ENCODE results near the gene IVD.
"Not testable (repeated sequence)": the region's sequence is repeated elsewhere in the genome, so short reads cannot be mapped to it uniquely, and the experiment has no call there.

Gene IVD

GRCh38 chr15:40450047-40450446 lies 44.5 kb downstream of the IVD start:
- Histone ChIP-seq H3K27ac (no peak overlapping the region), H3K4me3 (ENCODE audit: low read depth, low read length) (no peak overlapping the region), H3K27me3 (ENCODE audit: insufficient read depth, low read depth, severe bottlenecking) (no peaks in the 10 kb centered on the region), H3K9me3 (ENCODE audit: severe bottlenecking) (no peaks in the 10 kb centered on the region), H3K36me3 (no peaks in the 10 kb centered on the region)
- no peak for DNase-seq
- TF ChIP-seq CTCF (IDR thresholded peaks at IDR 0.05; ENCODE audit: low read depth, low read length) = no peak

DNA sequence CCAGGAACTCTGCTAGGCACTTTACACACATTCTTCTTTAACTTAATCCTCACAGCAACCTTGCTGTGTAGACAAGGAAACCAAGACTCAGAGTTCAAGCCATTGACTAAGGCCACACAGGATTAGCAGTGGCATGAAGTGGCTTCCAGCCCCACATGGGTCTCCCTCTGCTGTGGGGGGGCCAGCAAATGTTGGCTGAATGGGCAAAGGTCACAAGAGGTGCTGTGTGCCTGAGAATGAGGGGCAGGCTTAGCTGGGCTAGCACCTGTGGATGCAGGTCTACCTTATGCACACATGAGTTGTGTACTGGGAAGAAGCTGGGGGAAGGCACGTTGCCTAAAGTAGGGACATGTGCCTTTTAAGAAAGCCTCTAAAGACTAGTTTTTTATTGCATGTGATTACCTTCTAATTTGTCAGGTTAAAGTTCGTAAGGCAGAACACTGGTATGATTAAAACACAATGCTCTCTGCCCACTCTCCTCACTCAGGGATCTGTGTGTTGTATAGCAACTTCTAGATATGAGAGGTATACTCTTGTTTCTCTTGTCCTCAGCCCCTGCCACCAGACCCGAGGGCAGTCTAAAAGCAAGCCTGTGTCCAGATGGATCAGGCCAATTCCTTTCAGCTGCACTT lies 46.0 kb downstream of the IVD start:
- DNase-seq = no peak
- H3K4me3 ChIP-seq (ENCODE audit: low read depth, low read length) = no peak overlapping the region

GRCh38 chr15:40452296-40453090 lies 46.9 kb downstream of the IVD start:
- Histone ChIP-seq H3K27ac (no peak overlapping the region), H3K4me3 (ENCODE audit: low read depth, low read length) (no peak overlapping the region), H3K27me3 (ENCODE audit: insufficient read depth, low read depth, severe bottlenecking) (no peaks in the 10 kb centered on the region), H3K36me3 (no peaks in the 10 kb centered on the region), H3K9me3 (ENCODE audit: severe bottlenecking) (no peaks in the 10 kb centered on the region)
- no peak for DNase-seq
- no peak for TF ChIP-seq CTCF (IDR thresholded peaks at IDR 0.05; ENCODE audit: low read depth, low read length)

More for the DNA sequence above, 46.0 kb downstream of the IVD start:
- Histone ChIP-seq H3K9me3 (ENCODE audit: severe bottlenecking) (no peaks in the 10 kb centered on the region), H3K27ac (no peak overlapping the region), H3K36me3 (no peaks in the 10 kb centered on the region), H3K27me3 (ENCODE audit: insufficient read depth, low read depth, severe bottlenecking) (no peaks in the 10 kb centered on the region)
- no peak for TF ChIP-seq CTCF (IDR thresholded peaks at IDR 0.05; ENCODE audit: low read depth, low read length)

DNA sequence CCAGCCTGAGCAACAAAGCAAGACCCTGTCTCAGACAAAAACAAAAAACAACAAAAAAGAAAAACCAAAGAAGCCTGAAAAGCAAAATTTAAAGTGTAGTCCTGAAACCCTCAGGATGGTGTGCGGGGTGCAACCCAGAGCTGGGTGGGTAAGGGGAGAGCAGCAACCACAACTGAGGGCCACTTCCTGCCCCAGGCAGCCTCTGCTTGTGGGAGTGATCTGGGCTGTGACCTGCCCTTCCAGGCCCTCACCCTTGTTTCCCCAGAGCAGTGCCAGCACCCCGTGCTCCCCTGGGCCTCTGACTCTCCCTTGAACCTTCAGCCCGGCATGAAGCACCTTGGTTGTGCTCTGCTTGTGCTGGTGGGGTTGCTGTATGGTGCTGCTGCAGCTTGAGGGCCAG lies 48.3 kb downstream of the IVD start:
- DNase-seq = not testable (repeated sequence)

GRCh38 chr15:40454904-40455391 lies 49.4 kb downstream of the IVD start:
- Histone ChIP-seq H3K9me3 (ENCODE audit: severe bottlenecking) (no peaks in the 10 kb centered on the region), H3K4me3 (ENCODE audit: low read depth, low read length) (no peak overlapping the region), H3K27me3 (ENCODE audit: insufficient read depth, low read depth, severe bottlenecking) (no peaks in the 10 kb centered on the region), H3K36me3 (peaks cover 13% of the 10 kb centered on the region), H3K27ac (peak overlapping the region; percentile 18; the same call in 1 of the 2 replicates)
- no peak for TF ChIP-seq CTCF (IDR thresholded peaks at IDR 0.05; ENCODE audit: low read depth, low read length)
- no peak for DNase-seq

More for the DNA sequence above, 48.3 kb downstream of the IVD start:
- not testable (repeated sequence) for H3K4me3 ChIP-seq (ENCODE audit: low read depth, low read length); H3K36me3 ChIP-seq; H3K9me3 ChIP-seq (ENCODE audit: severe bottlenecking); H3K27ac ChIP-seq; H3K27me3 ChIP-seq (ENCODE audit: insufficient read depth, low read depth, severe bottlenecking)

DNA sequence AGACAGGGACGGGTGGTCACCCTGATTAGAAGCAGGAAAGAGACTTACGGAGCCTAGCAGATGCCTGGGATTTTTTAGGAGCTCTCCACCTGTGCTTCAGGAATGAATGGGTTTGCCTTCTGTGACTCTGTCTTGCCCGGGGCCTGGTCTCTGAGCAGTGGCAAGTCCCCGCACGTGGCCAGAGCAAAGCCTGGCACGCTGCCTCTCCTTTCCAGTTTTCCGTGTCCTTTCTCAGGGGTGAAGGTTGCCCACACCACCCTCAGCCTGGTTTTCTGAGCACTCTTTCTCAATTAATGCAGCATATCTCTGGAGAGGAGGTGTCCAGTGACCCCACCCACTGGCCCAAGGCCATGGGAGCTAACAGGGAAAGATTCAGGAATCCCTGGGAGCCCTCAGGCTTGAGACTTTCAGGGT lies 50.7 kb downstream of the IVD start:
- no peak for TF ChIP-seq CTCF (IDR thresholded peaks at IDR 0.05; ENCODE audit: low read depth, low read length)
- Histone ChIP-seq H3K9me3 (ENCODE audit: severe bottlenecking) (no peaks in the 10 kb centered on the region), H3K36me3 (peaks cover 26% of the 10 kb centered on the region), H3K27me3 (ENCODE audit: insufficient read depth, low read depth, severe bottlenecking) (no peaks in the 10 kb centered on the region), H3K4me3 (ENCODE audit: low read depth, low read length) (no peak overlapping the region), H3K27ac (peak overlapping the region; percentile 46)
- DNase-seq = no peak

Data from WERI-Rb-1 (cell line).